HG03558 (cell line): ENCODE data around the gene ESRRB.

ENCODE experiments used
- ATAC-seq: cut with Tn5 transposase; IDR thresholded peaks from one replicate; pipeline ENCODE4 v1.9.1; 2021; ENCODE audit warnings: moderate number of reproducible peaks; ENCODE audit not compliant: unreplicated experiment; ENCODE audit errors: extremely low read depth

ESRRB gene

DNA sequence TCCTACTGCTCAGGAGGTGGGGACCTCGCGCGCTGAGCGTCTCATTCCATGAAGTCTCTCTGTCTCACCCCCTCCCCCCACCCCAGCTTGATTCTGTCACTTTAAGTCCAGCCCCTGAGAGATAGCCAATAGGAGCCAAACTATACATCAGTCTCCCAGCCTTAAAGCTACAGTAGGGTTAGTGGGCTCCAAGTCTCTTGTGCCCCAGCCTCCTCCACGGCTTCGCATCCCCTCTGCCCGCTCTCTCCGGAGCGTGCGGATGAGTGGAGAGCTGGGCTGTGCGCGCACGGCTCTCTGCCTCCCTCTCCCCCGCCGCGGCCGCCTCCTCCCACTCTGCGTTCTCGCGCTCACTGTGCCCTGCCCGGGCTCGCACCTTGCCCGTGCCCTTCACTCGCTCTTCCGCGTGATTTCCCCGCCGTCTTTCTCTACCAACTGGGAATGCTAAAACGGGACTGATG, at the start of gene ESRRB:
Gene ESRRB, plus strand, starts transcription at position 191 of the 458 bp plus-strand sequence. Its CDS starts 265 bp downstream, at position 456.
- ATAC-seq, result no peak

DNA sequence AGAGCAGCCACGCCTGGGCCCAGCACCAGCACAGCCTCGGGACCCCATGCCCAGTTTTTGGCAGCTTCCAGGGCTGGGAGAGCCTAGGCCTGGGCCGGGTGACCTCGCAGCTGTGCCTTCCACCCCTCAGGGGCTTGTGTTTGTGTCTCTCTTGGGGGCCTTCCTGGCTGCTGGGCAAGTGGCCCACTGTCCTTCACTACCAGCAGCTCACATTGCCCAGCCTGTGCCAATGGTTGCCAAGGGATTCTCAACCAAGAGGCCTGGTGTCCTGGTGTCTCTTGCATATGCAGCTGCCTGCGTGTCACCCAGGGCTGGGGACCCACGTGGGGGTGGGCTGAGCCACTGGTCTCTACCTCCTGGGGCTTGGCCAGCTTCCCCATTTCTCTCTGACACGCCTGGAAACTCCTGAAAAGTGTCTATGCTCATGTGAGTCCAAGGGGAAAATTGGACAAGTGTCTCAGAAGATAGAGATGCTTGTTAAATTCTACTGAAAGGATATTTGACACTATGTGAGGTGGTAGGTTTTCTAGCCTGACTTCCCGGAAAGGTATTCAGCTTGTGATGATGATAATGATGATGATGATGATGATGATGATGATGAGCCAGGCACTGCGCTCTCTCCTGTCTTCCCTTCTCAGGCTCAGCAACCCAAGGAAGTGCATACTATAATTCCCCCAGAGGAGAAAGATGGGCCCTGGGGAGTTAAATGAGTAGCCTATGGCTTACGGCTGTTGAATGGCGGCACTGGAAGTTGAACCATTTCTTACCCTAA, 48.8 kb upstream of the ESRRB start:
- no peak for ATAC-seq

DNA sequence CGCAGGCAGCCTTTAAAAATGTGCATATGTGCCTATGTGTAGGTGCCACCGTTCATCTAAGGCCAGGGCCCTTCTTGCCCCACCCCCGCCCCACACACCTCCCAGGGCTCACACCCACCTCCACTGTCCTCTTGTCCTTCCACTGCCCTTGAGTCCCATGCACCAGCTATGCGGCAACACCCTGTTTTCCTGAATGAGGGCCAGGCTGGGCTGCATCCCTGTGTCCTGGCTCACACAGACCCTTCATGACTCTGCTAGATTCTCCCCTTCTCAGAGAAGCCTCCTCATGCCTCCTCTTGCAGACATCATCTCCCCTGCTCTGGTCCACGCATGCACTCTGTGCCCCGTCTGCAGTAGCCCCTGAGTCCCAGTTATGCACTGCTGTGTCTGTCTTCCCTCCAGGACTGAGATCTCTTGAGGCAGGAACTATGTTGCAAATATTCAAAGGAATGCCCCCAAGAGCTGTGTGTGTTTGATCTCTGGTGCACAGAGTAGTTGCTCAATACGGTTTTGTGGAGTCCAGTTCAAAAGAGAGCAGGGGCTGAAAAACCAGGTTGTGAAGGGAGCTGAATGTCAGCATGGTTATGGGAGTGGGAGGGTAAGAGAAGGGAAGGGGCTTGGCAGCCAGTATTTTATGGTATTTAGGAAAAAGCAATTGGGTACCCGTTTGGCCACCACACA, 47.3 kb upstream of the ESRRB start:
- ATAC-seq, result no peak

DNA sequence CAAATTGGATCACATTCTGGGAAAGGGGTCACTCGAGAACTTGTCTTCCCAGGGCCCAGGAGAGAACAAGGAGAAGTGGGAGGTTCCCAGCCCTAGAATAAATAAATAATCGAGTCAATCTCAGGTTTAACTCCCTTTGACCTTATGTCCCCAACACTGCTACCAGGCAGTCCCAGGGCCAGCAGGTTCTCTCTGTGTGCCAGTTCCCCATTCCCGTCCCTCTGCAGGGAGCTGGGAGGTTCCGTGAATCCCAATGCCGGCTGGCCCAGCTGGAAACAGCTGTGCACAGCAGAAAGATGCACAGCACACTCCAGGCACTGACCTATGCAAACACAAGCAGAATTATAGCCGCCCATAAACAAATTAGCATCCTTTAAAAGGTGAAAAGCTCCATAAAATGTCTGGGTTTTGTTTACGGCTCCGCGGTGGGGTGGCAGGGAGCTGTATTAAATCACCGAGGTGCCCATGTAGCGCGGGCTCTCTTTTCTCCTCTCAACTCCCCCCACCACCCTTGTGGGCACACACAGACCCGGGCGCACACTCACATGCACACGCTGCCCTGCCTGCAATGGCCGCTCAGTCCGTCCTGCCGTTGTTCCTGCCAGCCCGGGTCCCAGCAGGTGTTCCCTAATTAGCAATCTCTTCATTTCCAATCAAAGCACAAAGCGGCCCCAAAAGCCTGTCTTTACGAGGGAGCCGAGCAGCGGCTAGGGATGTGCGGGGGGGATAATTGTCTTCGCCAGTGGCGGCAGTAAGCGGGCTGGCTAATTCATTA, 46.6 kb upstream of the ESRRB start:
- ATAC-seq, result no peak

DNA sequence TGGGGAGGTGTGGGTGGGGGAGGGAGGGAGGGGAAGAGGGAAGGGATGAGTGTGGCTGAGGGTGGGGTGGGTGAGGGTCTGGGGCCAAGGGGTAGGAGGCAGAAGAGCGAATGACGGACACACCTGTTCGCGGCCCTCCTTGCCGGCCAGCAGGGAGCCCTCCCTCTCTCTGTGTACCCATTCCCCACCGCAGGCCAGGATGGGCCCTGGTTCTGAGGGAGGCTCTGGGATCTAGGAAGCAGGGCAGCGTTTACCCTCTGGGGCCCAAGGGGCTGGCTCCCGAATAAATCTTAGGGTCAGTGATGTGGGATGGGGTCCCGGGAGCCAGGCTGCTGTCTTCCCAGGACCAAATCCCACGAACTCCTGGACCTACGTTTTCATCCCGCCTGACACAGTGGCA, 46.0 kb upstream of the ESRRB start:
- ATAC-seq, result no peak

DNA sequence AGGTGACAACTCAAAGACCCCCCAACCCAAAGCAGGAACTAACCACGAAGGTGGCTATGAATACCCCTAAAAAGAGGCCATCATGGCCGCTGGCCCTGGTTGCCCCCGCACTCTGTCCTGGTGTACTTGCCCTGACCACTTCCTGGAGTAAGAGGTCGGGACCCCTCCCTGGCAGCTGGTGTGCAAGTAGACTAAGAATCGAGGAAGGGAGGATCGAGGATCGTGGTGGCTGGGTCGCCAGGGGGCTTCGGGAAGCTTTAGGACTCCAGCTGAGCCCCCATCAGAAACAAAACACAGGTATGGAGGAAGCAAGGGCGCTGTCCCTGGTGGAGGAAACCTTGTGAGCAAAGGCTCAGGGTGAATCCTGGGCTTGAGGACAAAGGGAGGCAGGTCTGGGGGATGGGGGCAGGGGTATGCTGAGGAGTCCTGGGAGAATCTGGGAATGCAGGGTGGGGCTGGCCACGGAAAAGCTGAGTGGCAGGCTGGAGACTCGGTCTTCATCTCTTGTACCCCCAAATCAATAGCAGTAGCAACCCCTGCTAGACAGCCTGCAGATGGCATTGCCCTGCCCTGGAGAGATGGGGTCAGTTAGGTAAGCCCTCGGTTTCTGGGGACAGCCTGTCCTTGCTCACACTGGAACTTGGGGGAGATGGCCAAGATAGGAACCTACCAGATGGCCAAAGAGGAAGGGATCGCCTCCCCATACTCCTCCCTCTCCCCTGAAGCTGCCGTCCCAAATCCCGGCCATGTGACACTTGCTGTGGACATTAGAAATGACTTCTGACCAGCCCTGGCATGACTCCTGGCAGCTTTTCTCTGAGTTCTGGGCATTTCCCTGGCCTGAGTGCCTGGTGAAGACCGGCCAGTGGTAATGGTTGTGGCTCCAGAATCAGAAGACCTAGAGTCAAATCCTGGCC, 45.3 kb upstream of the ESRRB start:
- ATAC-seq, result no peak

DNA sequence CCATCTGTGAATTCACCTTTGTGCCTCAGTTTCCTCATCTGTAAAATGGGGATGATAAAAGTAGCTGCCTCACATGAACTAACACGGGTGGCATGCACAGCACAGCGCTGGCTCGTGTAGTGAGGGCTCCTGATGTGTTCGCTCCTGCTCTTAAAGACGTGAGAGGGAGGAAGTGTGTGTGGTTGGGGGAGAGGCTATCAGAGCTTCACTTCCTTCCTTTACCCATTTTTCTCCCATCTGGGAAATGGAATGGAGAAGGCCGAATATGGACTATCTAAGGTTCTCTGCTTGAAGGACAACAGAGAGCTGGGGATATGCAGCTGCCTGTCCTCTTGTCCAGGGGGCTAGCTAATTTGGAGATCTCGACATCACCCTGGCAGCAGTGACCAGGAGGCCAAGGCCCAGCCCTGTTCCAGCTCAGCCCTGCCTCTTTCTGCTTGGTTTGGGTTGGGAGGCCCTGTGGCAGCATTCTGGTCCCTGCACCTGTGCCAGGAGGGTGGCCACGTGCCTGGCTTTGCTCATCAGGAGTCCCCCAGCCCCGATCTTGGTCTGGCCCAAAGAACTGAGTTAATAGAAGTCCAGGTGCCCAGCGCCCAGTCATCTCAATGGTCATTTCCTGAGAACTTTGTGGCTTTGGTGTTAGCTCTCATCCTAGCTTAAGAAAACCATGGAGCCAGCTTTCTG, 44.5 kb upstream of the ESRRB start:
- no peak for ATAC-seq

DNA sequence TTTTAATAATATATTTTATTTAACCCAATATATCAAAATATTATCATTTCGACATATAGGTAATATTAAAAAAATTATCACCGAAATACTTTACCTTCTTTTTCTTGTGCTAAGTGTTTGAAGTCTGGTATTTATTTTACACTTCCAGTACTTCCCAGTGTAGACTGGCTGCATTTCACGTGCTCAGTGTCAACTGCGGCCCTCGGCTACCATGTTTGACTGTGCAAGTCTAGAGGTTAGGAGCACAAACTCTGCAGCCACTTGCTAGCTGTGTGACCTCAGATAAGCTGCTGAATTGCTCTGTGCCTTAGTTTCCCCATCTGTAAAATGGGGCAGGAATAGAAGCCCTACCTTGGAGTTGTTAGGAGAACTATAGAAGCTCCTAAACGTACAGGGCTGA, 42.3 kb upstream of the ESRRB start:
- no peak for ATAC-seq

DNA sequence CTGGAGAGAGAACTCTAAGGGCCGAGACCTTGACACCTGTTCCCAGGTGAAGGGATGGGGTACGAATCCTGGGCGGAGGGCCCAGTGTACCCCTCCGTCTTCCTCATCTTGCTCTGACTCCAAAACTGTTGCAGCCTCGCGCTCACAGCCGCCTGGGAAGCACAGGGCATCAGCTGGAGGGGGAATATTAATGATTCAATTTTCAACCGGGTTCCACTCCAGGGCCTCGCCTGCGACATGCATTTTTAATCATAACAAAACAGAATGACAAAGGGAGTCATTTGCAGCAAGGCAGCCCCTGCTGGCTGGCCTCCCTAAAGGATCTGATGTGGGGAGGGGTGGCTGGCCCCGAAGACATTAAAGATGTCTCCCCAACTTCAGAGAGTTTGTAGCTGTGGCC, 41.6 kb upstream of the ESRRB start:
- ATAC-seq, result no peak

DNA sequence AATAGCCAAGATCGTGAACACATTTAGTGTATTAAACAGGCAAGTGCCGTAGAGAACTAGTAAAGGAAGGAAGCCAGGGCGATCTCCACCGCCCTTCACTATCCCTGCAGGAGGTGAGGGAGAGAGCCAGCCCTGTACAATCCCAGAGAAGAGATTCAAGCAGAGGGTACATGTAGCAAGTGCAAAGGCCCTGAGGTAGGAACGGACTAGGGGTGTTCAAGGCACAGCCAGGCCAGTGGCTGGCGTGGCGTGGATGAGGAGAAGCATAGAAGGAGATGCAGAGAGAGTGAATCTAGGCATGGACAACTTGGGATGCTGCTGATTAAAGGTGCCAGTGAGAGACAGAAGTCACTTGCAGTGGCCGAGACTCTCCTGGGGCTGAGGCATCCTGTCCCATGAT, 39.1 kb upstream of the ESRRB start:
- no peak for ATAC-seq

DNA sequence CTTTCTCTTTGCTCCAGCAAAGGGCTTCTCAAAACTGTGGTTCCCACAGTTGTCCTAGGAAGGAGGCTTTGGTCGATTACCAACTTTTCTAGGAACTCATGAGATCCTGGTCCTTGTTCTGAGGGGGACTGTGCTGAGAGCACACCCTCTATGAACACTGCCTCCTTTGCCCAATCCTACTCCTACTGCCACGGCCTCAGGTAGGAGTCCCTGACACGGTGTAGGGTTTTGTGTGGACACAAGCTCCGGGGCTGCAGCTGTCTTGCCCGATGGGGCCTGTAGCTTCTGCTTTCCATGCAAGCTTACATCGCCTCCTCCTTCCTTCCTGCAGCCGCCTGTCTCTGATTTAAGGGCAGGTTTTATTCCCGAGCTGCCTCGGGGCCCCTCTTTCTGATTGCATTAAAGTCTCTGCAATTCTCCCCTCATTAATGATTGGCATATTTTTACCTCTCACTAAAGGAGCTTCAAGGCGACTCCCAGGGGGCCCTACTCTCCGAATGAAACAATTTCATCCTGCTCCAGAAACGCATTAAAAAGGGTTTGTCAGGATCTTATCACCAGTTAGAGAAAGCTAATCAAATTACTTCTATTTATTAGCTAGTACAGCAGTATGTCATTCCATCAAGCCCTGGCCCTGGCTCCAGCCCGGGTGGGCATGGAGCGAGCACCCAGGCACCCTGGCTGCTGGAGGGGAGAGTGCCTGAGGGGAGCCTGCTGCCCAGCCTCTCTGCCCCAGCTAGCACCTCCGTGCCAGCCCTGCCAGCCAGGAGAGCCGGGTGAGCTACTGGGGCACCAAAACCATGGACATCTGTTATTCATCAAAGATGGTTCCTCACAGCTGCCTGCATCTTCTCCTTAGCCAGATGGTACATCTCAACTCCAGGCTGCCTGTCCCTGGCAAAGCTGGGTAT, 38.0 kb upstream of the ESRRB start:
- ATAC-seq, result no peak

DNA sequence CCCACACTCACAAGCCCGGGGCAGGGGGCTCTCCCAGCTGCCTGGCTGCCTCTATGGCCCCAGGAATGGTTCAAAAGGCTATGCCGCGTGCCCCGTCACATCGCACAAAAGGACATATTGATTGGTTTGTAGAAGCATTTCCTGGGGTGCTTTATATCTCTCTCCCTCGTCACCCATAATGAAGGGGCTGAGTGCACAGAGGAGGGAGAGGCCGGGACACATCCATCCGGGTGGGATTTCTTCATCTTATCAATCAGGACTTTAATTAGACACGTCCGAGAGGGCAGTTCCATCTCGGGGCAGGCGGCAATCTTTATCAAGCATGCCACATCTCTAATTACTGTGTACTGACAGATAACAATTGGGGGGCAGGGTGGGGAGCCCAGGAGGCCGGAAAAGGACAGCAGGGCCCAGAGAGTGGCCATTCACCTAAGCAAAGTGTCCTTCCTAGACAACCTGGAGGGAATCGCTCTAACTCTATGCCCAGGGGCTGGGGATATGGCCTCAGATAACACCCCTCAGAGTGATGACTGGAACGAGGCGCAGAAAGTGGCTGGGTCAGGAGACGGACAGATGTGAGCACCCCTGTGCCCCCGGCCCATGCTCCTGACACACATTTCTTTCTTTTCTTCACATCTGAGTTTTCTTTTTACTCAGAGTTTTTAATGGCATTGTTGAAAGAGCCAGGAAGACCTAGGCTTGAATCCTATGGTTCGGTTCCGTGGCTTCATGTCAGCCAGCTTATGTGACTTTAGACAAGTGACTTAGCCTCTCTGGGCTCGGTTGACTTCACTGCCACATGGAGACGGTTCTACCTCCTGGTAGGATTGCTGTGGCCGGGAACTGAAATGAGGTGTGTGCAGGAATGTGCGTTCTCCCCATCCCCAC, 36.0 kb upstream of the ESRRB start:
- no peak for ATAC-seq

DNA sequence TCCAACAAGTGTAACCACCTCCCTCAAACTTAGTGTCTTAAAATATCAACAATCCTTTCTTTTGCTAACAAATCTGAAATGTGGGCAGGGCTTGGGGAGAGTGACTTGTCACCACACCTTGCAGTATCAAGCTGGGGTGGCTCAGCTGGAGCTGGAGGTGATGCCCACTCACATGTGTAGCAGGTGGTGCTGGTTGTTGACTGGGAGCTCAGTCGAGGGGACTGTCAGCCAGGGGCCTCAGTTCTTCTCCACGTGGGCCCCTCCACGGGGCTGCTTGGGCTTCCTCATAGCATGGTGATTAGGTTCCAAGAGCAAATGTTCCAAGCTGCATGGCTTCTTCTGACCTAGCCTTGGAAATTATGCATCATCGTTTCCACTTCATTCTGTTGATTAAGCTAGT, 32.6 kb upstream of the ESRRB start:
- ATAC-seq, result no peak

DNA sequence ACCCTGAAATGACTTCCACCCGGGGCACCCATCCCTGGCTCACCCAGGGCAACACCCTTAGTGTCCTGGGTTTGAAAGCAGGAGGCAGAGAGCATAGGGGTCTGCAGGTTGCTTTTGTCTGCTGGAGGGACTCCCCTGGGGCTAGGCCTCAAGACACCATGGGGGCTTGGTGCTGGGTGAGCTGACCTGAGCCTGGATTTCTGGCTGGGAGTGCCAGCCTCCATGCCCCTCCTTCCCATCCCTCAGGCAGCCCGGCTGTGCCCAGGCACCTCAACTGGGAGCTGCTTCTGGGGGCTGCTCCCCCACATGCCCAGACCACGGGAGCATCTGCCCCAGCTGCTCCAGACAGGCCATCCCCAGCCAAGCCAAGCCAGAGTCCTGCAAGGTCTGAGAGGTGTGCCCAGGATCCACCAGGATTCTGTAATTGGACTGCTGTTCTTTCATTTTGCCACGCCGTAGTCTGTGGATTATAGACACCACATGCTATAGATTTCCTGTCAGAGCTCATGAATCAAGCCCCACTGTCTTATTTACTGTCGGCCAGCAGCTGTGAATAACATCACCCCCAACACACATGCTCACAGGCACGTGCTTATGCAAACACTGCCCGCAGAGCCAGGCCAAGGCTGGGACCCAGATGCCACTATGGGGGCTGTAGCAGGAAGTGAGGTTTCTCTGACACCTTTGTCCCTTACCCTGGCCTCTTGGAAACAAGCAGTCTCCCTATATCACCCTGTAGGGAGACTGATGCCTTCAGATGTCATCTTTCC, 29.4 kb upstream of the ESRRB start:
- no peak for ATAC-seq

DNA sequence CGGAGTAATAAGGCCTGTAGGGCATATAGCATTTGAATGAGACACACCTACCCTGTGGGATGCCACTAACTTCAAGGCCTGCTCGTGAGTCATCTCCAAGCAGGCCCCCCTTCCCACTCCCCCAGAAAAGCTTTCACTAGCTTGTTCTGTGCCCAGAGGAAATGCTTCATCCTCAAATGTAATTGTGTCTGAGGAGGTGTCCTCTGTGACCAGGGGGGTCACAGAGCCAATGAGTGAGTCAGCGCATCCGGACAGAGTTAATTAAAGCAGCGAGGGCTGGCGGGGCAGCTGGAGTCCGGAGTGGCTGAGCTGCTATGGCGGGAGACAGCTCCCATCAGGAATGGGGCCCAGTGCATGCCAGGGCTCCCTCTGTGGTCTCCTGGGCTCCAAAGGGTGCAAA, 27.0 kb upstream of the ESRRB start:
- ATAC-seq, result no peak

DNA sequence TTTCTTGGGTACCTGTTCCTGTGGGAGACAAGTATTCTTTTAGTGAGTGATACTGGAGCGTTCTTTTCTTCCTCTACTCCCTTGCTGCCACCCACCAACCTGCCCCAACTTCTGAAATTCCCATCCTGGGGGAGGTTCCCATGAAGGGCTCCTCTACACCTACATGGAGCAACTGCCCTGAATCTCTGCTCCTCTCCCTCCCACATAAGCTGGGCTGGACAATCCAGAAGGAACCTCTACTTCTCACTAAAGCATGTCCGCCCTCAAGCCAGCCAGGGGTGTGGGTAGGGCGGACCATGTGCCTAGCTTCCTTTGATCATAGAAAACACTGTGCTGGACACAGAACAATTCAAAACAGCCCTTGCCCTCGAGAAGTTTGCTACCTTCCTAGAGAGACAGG, 25.9 kb upstream of the ESRRB start:
- no peak for ATAC-seq

DNA sequence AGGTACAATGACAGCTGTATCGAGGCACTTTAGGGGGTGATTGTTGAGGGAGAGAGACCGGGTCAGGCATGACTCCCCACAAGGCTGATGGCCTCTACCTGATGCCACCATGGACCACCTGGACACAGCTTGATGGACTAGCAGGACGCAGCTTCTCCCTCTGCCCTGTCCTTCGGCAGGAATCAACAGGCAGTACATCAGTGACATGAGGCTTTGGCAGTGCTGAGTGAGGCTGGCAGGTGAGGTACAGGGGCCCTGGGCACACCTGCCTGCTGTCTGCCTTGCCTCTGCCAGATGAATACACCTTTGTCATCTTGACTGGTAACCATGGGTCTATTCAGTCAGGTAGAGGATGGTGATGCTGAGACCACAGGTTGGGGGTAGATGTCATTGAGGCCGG, 25.3 kb upstream of the ESRRB start:
- ATAC-seq, result no peak
